BJ (cell line): Measurements from ENCODE around the gene UCMA. TPM values are rescaled to one million over a fixed set of nuclear protein-coding genes. Genes with fewer than 3 reads are reported as not detected.

Experiments
- CTCF ChIA-PET: fragments of 350-600 bp; formaldehyde crosslinking; extraction: SDS; loops from one replicate; lab custom pipeline; 2021; ENCODE audit warnings: antibody characterized with exemption, inconsistent platforms; lab: Yijun Ruan, JAX
- POLR2A ChIA-PET: fragments of 300-600 bp; sonication (Branson Sonifier 250); formaldehyde crosslinking; extraction: SDS; loops from one replicate; lab custom pipeline; 2021; ENCODE audit warnings: antibody characterized with exemption; lab: Charles Lee
- DNase-seq: peaks from one replicate; pipeline ENCODE4 v3.0.0-alpha.2; 2011; ENCODE audit warnings: low read depth
- H3K27me3 ChIP-seq: 2 replicates; pipeline ENCODE4 v1.6.0; 2011; ENCODE audit warnings: low read length; ENCODE audit not compliant: control insufficient read depth, insufficient read depth
- H3K36me3 ChIP-seq: 2 replicates; pipeline ENCODE4 v1.5.1; 2011; ENCODE audit warnings: low read length; ENCODE audit not compliant: control insufficient read depth, insufficient read depth
- H3K4me3 ChIP-seq: 2 replicates; pipeline ENCODE4 v1.5.1; 2011; ENCODE audit warnings: low read depth, mild to moderate bottlenecking, control low read depth, low read length
- polyA plus RNA-seq: library from polyadenylated mRNA; depleted of rRNA; stranded (reverse); fragments of >200 nt; gene quantifications from 2 replicates; pipeline ENCODE4 v1.2.3, GENCODE V29; 2011; rRNA removed
- small RNA-seq: library from RNA; depleted of rRNA; stranded (forward); fragments of <200 nt; gene quantifications from one replicate; pipeline ENCODE3, GENCODE V24; 2012; ENCODE audit warnings: low replicate concordance, low read depth; ENCODE audit not compliant: insufficient read length
- TF ChIP-seq, protein P1 (sequence below): IDR thresholded peaks from 2 replicates; pipeline ENCODE4 v1.5.1; 2011; ENCODE audit warnings: low read depth, mild to moderate bottlenecking, control low read depth, inconsistent platforms, low read length, moderate library complexity; ENCODE audit not compliant: insufficient read depth

UCMA gene
- polyA plus RNA-seq, 1 experiment: not detected

DNA sequence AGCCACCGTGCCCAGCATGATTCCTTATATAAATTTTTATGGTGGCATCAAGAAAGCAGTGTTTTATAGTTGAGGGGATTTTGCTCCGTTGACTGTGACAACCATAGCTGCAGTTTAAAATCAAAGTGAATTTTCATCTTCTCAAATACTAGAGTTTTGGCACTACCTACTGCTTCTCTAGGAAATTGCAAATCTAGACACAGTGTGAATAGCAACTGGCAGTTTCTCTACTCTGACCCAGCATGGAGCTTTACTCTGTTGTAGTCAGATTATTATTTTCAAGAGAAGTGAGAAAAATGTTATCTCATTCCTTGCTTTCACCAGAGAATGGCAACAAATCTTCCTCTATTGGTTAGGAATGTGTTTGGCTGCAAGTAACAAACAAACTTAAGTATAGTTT, 49.9 kb downstream of the UCMA start:
- Histone ChIP-seq H3K27me3 (no peaks in the 10 kb centered on the region), H3K36me3 (peaks cover 2% of the 10 kb centered on the region), H3K4me3 (no peak overlapping the region)
- DNase-seq: no peak
- ChIA-PET POLR2A (no interaction called here), CTCF (interaction anchor here (0.6 to 0.8 kb wide), 2 partner anchors 10 to 391 kb away, joined by 3 read pairs; no protein-coding TSS in a partner anchor)
- TF ChIP-seq, protein P1, sequence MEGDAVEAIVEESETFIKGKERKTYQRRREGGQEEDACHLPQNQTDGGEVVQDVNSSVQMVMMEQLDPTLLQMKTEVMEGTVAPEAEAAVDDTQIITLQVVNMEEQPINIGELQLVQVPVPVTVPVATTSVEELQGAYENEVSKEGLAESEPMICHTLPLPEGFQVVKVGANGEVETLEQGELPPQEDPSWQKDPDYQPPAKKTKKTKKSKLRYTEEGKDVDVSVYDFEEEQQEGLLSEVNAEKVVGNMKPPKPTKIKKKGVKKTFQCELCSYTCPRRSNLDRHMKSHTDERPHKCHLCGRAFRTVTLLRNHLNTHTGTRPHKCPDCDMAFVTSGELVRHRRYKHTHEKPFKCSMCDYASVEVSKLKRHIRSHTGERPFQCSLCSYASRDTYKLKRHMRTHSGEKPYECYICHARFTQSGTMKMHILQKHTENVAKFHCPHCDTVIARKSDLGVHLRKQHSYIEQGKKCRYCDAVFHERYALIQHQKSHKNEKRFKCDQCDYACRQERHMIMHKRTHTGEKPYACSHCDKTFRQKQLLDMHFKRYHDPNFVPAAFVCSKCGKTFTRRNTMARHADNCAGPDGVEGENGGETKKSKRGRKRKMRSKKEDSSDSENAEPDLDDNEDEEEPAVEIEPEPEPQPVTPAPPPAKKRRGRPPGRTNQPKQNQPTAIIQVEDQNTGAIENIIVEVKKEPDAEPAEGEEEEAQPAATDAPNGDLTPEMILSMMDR: no peak

DNA sequence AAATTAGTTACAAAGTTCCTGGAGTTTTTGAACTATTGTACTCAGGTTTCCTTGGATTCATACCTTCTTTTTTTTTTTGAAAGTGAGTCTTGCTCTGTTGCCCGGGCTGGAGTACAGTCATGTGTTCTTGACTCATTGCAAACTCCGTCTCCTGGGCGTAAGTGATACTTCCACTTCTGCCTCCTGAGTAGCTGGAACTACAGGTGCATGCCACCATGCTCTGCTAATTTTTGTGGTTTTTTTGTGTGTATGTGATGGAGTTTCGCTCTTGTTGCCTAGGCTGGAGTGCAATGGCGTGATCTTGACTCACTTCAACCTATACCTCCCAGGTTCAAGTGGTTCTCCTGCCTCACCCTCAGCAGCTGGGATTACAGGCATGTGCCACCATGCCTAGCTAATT, 50.5 kb downstream of the UCMA start:
- ChIA-PET POLR2A (no interaction called here), CTCF (no interaction called here)
- no peaks in the 10 kb centered on the region for H3K27me3 ChIP-seq
- TF ChIP-seq, protein P1: no peak
- H3K36me3 ChIP-seq: peaks cover 2% of the 10 kb centered on the region
- no peak for DNase-seq
- H3K4me3 ChIP-seq: no peak overlapping the region

DNA sequence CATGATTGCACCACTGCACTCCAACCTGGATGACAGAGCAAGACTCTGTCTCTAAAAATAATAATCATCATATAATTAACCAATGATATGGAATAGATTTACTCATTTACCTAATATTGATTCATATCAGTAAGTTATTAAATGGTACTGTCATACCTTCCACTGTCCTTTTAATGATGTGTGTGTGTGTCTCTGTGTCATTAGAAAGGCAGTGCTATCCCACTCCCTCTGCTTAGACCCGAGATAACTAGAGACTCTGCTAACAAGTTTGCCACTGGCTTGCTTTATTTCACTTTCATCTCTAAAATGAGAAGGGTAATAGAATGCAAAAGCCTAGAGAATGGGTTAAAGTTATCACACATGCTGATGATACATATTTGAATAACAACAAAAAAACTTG, 51.8 kb downstream of the UCMA start:
- Histone ChIP-seq H3K36me3 (peaks cover 2% of the 10 kb centered on the region), H3K27me3 (no peaks in the 10 kb centered on the region), H3K4me3 (no peak overlapping the region)
- ChIA-PET POLR2A (no interaction called here), CTCF (interaction anchor here (2.2 kb wide), 1 partner anchor 24 kb away, joined by 6 read pairs; no protein-coding TSS in a partner anchor)
- DNase-seq: no peak
- TF ChIP-seq, protein P1: no peak

DNA sequence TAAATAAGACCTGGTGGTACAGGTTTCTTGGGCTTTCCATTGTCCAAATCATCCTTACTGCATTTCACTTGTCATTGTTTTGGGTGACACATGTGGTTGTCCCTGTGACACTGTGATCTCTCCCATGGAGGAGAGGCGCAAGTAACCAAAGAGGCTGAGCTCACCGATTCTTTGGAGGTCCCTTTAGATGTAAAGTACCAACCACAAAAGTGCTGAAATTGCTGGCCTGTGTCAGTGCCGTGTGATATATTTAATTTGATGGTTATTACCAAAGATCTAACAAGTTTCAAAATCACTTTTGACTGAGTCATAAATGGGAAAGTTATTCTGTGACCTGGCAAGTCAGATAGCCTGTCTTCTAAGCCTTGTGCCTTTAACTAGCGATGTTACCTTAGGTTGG, 53.4 kb downstream of the UCMA start:
- CTCF ChIA-PET: interaction anchor here (1.0 to 2.2 kb wide), 2 partner anchors 19 to 26 kb away, joined by 3 to 6 read pairs; partner anchors contain the start of gene MCM10
- TF ChIP-seq, protein P1: no peak
- H3K36me3 ChIP-seq: peaks cover 2% of the 10 kb centered on the region
- DNase-seq: no peak
- POLR2A ChIA-PET: no interaction called here
- no peaks in the 10 kb centered on the region for H3K27me3 ChIP-seq
- H3K4me3 ChIP-seq: no peak overlapping the region

DNA sequence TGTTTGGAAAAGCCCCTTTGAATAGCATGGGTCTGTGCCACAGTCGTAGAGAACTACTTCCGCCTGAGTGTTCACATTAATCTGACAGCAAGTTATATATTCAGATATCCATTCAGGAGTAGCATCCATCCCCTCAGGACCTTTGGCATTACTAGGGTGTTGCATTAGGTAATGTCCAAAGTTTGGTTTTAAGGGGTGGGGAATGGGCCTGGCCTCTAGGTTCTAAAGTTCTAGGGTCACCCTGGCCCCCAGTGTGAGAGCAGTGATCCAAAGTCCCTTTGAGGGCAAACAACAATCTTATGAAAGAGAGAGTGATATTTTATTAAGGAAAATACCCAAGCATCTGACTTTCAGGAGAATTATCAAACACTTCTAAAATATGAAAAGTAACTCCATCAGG, 60.6 kb downstream of the UCMA start:
- DNase-seq: no peak
- POLR2A ChIA-PET: no interaction called here
- Histone ChIP-seq H3K36me3 (no peaks in the 10 kb centered on the region; the same call in 1 of the 2 replicates), H3K4me3 (no peak overlapping the region), H3K27me3 (no peaks in the 10 kb centered on the region)
- TF ChIP-seq, protein P1: no peak
- CTCF ChIA-PET: interaction anchor here (1.0 kb wide), 1 partner anchor 12 kb away, joined by 5 read pairs; the partner anchor contains the start of gene MCM10

Small RNAs within 50 kb of the gene (small RNA-seq; reads per million reads assigned to genes)
- gene RNU6-6P: not detected

Other genes with a start within 250 kb of the UCMA start
- gene CCDC3, start 232.7 kb downstream of the UCMA start, polyA plus RNA-seq: 0.02 TPM in 1 of 2 replicates, not detected in the other
- 58.0 and 59.1 TPM in 2 replicates for gene OPTN, start 134.2 kb downstream of the UCMA start, polyA plus RNA-seq
- gene MCM10, start 72.8 kb downstream of the UCMA start, polyA plus RNA-seq: 2.3 and 3.3 TPM in 2 replicates
- 7.1 and 11.0 TPM in 2 replicates for gene PHYH, start 65.7 kb upstream of the UCMA start, polyA plus RNA-seq
- 41.9 and 60.6 TPM in 2 replicates for gene SEPHS1, start 113.9 kb upstream of the UCMA start, polyA plus RNA-seq